Endothelial cell (in vitro differentiated cells): ENCODE data around the gene ADGRG1. TPM values are rescaled to one million over a fixed set of nuclear protein-coding genes. Genes with fewer than 3 reads are reported as not detected.

Experiments
- DNase-seq: peaks from one replicate; pipeline ENCODE4 v3.0.0; 2021; ENCODE audit warnings: low spot score
- H3K27ac Mint-ChIP-seq: one replicate; pipeline ENCODE4 v1.8.0; 2021; ENCODE audit warnings: mixed read lengths, inconsistent platforms; ENCODE audit not compliant: unreplicated experiment
- H3K27me3 Mint-ChIP-seq: one replicate; pipeline ENCODE4 v1.8.0; 2021; ENCODE audit warnings: mild to moderate bottlenecking, moderate library complexity, mixed read lengths, inconsistent platforms; ENCODE audit not compliant: unreplicated experiment
- H3K36me3 Mint-ChIP-seq: one replicate; pipeline ENCODE4 v1.8.0; 2021; ENCODE audit warnings: mild to moderate bottlenecking, low read depth, mixed read lengths, inconsistent platforms; ENCODE audit not compliant: unreplicated experiment
- H3K4me1 Mint-ChIP-seq: one replicate; pipeline ENCODE4 v1.8.0; 2021; ENCODE audit warnings: mild to moderate bottlenecking, mixed read lengths, inconsistent platforms; ENCODE audit not compliant: unreplicated experiment
- H3K4me3 Mint-ChIP-seq: one replicate; pipeline ENCODE4 v1.8.0; 2021; ENCODE audit warnings: mild to moderate bottlenecking, mixed read lengths, inconsistent platforms; ENCODE audit not compliant: unreplicated experiment
- H3K9me3 Mint-ChIP-seq: one replicate; pipeline ENCODE4 v1.8.0; 2021; ENCODE audit warnings: mixed read lengths, inconsistent platforms; ENCODE audit not compliant: unreplicated experiment
- total RNA-seq: library from RNA; stranded (reverse); fragmentation: NEBNext Ultra II Directional; extraction: Animal tissue kit (Norgen Biotek cat#: 25700); gene quantifications from one replicate; pipeline ENCODE4 v1.2.1, GENCODE V29; 2021; ENCODE audit not compliant: unreplicated experiment
- TF ChIP-seq, protein P1 (sequence below): fragments of 200-600 bp; sonication (generic); IDR thresholded peaks from one replicate; pipeline ENCODE4 v1.5.0; 2021; ENCODE audit warnings: antibody characterized with exemption; ENCODE audit not compliant: unreplicated experiment

The ADGRG1 gene
- total RNA-seq, 1 donor from 2014 or later: 2.7 TPM

DNA sequence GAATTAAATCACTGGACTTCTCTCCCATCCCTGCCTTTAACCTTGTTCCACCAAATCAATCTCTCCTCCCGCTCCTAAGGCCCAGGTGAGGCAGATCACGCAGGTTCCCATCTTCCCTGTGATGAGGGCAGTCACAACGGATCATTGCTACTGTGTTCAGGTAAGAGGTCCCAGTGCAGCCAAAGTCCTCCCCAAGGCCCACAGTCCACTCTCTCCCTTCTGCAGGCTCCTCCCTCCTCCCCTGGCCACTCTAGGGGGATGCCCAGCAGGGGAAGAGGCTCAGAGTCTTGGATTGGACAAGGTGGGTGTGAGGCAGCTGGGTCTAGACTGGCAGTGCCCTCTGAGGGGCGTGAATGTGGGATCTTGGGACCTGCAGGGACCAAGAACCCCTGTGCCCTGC lies 37.1 kb downstream of the ADGRG1 start:
- H3K27me3 Mint-ChIP-seq: peaks cover 9% of the 10 kb centered on the region
- H3K27ac Mint-ChIP-seq: no peak overlapping the region
- H3K36me3 Mint-ChIP-seq: peaks cover 3% of the 10 kb centered on the region
- DNase-seq: no peak
- no peaks in the 10 kb centered on the region for H3K9me3 Mint-ChIP-seq
- peaks cover 31% of the 10 kb centered on the region for H3K4me1 Mint-ChIP-seq
- TF ChIP-seq, protein P1, sequence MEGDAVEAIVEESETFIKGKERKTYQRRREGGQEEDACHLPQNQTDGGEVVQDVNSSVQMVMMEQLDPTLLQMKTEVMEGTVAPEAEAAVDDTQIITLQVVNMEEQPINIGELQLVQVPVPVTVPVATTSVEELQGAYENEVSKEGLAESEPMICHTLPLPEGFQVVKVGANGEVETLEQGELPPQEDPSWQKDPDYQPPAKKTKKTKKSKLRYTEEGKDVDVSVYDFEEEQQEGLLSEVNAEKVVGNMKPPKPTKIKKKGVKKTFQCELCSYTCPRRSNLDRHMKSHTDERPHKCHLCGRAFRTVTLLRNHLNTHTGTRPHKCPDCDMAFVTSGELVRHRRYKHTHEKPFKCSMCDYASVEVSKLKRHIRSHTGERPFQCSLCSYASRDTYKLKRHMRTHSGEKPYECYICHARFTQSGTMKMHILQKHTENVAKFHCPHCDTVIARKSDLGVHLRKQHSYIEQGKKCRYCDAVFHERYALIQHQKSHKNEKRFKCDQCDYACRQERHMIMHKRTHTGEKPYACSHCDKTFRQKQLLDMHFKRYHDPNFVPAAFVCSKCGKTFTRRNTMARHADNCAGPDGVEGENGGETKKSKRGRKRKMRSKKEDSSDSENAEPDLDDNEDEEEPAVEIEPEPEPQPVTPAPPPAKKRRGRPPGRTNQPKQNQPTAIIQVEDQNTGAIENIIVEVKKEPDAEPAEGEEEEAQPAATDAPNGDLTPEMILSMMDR: no peak
- H3K4me3 Mint-ChIP-seq: no peak overlapping the region

DNA sequence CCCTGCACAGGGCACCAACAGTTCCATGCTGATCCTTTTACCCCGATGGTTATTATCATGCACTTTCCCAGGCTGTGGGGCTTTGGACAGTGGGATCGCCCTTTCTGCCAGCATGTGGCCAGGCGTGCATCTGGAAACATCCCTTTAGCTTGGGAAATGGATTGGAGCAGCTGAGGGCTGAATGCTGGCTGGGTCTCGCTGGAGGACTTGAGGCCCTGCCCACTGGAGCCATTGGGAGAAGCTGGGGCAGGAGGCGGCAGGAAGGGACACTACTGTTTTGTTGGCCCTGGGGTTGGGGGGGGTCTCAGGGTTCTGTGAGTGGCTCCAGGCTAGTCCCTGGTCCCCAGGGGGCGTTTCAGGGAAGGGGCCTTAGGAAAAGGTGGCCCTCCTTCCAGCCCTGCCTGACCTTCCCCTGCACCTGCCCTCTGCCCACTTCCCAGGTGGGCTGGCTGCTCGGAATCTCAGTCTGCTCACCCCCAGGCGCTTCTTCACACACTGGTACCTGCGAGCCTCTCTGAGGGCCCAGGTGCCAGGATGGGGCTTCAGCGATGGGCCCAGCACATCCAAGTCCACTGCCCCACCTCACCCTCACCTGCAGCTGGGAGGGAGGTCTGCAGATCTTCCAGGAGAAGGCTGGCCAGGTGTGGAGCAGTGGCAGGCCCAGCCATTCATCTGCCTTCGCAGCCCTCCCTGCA lies 38.1 kb downstream of the ADGRG1 start:
- H3K36me3 Mint-ChIP-seq: peaks cover 3% of the 10 kb centered on the region
- H3K4me1 Mint-ChIP-seq: peaks cover 37% of the 10 kb centered on the region
- no peak overlapping the region for H3K4me3 Mint-ChIP-seq
- H3K27me3 Mint-ChIP-seq: peaks cover 9% of the 10 kb centered on the region
- H3K27ac Mint-ChIP-seq: no peak overlapping the region
- no peak for DNase-seq
- TF ChIP-seq, protein P1: no peak
- no peaks in the 10 kb centered on the region for H3K9me3 Mint-ChIP-seq

DNA sequence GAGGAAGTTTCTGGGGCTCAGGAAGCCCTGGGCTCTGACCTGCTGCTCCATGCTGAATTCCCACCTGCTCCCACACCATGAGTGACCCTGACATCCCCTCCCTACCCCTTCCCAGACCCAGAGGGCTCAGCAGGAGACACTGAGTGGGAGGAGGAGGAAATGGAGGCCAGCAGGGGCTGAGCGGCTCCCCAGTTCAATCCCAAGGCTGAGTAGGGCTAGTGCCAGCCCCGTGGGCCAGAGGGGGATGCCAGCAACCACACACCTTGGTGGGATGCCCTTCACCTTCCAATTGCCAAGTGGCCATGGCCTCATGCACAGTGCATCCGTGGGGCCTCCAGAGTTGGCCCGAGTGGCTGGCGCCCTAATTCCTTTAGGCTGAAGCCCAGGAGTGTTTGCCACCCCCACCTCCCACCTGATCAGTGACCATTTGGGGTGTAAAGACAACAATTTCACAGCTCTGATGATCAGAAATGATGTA lies 38.7 kb downstream of the ADGRG1 start:
- Mint-ChIP-seq H3K36me3 (peaks cover 3% of the 10 kb centered on the region), H3K4me1 (peaks cover 37% of the 10 kb centered on the region), H3K4me3 (no peak overlapping the region), H3K9me3 (no peaks in the 10 kb centered on the region), H3K27ac (no peak overlapping the region), H3K27me3 (peaks cover 9% of the 10 kb centered on the region)
- TF ChIP-seq, protein P1: no peak
- DNase-seq: no peak

DNA sequence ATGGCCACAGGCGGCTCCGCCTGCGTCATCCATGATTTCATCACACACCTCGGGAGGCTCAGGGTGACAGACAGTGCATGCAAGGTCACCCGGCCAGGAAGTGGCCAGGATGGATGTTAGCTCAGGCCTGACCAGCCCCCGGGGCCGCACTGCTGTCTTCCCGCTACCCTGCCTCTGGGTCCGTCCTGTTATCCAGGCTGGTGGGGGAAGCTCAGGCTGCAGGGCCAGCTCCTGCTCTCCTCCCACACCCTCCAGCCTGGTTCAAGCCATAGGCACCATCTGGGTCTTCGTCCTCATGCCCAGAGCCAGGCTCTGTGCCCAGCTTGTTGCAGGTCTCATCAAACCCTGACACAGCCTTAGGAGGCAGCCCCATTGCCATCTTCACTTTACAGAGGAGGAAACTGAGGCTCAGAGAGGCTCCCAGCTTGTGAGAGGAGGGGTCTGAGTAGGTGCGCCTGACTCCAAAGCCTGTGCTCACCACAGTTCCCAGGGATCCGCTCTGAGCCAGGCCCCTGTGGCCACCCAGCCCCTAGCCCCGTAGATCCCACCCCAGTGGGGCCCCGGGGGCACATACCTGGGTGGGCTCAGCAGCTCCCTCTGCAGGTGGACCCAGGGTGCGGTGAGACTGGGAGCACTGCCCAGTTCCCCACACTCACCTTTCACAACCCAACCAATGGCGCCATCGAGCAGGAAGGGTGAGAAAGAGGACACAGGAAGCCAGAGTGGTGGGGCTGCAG lies 39.3 kb downstream of the ADGRG1 start:
- no peak overlapping the region for H3K27ac Mint-ChIP-seq
- H3K4me3 Mint-ChIP-seq: no peak overlapping the region
- no peak for DNase-seq
- peaks cover 37% of the 10 kb centered on the region for H3K4me1 Mint-ChIP-seq
- peaks cover 3% of the 10 kb centered on the region for H3K36me3 Mint-ChIP-seq
- TF ChIP-seq, protein P1: no peak
- no peaks in the 10 kb centered on the region for H3K9me3 Mint-ChIP-seq
- H3K27me3 Mint-ChIP-seq: peaks cover 9% of the 10 kb centered on the region

DNA sequence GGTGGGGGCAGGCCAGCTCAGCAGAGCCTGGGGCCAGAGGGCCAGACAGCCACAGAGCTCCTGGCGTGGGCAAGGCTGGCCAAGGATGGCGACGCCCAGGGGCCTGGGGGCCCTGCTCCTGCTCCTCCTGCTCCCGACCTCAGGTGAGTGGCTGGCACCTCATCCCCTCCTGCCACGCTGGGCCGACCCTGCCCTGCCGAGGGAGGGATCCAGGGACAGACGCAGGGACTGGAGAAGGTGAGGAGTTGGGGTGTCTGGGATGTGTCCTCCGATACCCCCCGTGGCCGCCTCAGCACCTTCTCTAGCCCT lies 39.8 kb downstream of the ADGRG1 start, which contains the start of gene ADGRG3:
TSS of gene ADGRG3 (plus strand) at position 44 of the 309 bp plus-strand sequence. CDS start at position 86, 42 bp downstream.
- no peaks in the 10 kb centered on the region for H3K9me3 Mint-ChIP-seq
- TF ChIP-seq, protein P1: no peak
- peaks cover 9% of the 10 kb centered on the region for H3K27me3 Mint-ChIP-seq
- H3K36me3 Mint-ChIP-seq: peaks cover 3% of the 10 kb centered on the region
- H3K27ac Mint-ChIP-seq: peak within 1 kb of the TSS; percentile 43
- H3K4me1 Mint-ChIP-seq: peaks cover 37% of the 10 kb centered on the region
- DNase-seq: no peak
- peak within 1 kb of the TSS; percentile 75 for H3K4me3 Mint-ChIP-seq
